Esophagus squamous epithelium (tissue), 4 donors: ENCODE data around the gene CLPTM1L.

Experiments used
- CTCF ChIP-seq, 6 experiments: fragments of 450-650 bp in 4 of 6; fragments of 200-600 bp in 2 of 6; sonication (generic) in 2 of 6; IDR thresholded peaks; one replicate each; pipeline ENCODE4 v1.5.1; 2016 to 2019; ENCODE audit warnings: antibody characterized with exemption in 6 of 6, mild to moderate bottlenecking in 4 of 6, moderate library complexity in 4 of 6
- POLR2A ChIP-seq, 4 donors: fragments of 450-650 bp; IDR thresholded peaks; one replicate each; pipeline ENCODE4 v1.6.1; 2017; ENCODE audit warnings: antibody characterized with exemption in 4 of 4, mild to moderate bottlenecking in 4 of 4, moderate library complexity in 3 of 4

GRCh38 chr5:1382248-1382700 lies 37.4 kb upstream of the CLPTM1L start:
- TF ChIP-seq CTCF (IDR thresholded peaks at IDR 0.05) = no peak
- no peak for TF ChIP-seq POLR2A (IDR thresholded peaks at IDR 0.05)
